GM23248 (cell line): ENCODE results near the gene ARHGAP33. TPM values are rescaled to one million over a fixed set of nuclear protein-coding genes. Genes with fewer than 3 reads are reported as not detected.

Experiments
- DNase-seq: peaks from one replicate; pipeline ENCODE4 v3.0.0-alpha.2; 2015
- H2AFZ ChIP-seq: fragments of 200-600 bp; sonication (generic); 2 replicates; pipeline ENCODE4 v1.6.1; 2016; ENCODE audit warnings: antibody characterized with exemption
- H3F3A ChIP-seq: fragments of 200-600 bp; sonication (generic); 2 replicates; pipeline ENCODE4 v1.6.1; 2016; ENCODE audit warnings: mild to moderate bottlenecking, antibody characterized with exemption, mixed run types; ENCODE audit not compliant: insufficient read depth
- H3K27ac ChIP-seq: fragments of 200-600 bp; sonication (generic); 2 replicates; pipeline ENCODE4 v1.5.1; 2016; ENCODE audit warnings: mild to moderate bottlenecking
- H3K27me3 ChIP-seq: fragments of 200-600 bp; sonication (generic); replicated peaks from 2 replicates; pipeline ENCODE4 v1.6.1; 2016; ENCODE audit warnings: mild to moderate bottlenecking; ENCODE audit not compliant: insufficient read depth
- H3K36me3 ChIP-seq: fragments of 200-600 bp; sonication (generic); 2 replicates; pipeline ENCODE4 v1.6.1; 2016; ENCODE audit warnings: low read depth, mild to moderate bottlenecking
- H3K4me1 ChIP-seq: fragments of 200-600 bp; sonication (generic); 2 replicates; pipeline ENCODE4 v1.6.1; 2016; ENCODE audit warnings: mild to moderate bottlenecking; ENCODE audit not compliant: insufficient read depth
- H3K4me2 ChIP-seq: fragments of 200-600 bp; sonication (generic); one replicate; pipeline ENCODE4 v1.6.1; 2016; ENCODE audit warnings: mild to moderate bottlenecking; ENCODE audit not compliant: unreplicated experiment
- H3K4me3 ChIP-seq: fragments of 200-600 bp; sonication (generic); 2 replicates; pipeline ENCODE4 v1.5.1; 2016; ENCODE audit warnings: mild to moderate bottlenecking
- H3K79me2 ChIP-seq: fragments of 200-600 bp; sonication (generic); 2 replicates; pipeline ENCODE4 v1.6.1; 2016; ENCODE audit warnings: mild to moderate bottlenecking; ENCODE audit not compliant: insufficient read depth
- H3K9ac ChIP-seq: fragments of 200-600 bp; sonication (generic); 2 replicates; pipeline ENCODE4 v1.6.1; 2016; ENCODE audit warnings: mild to moderate bottlenecking
- H3K9me2 ChIP-seq: fragments of 200-600 bp; sonication (generic); 2 replicates; pipeline ENCODE4 v1.6.1; 2016; ENCODE audit warnings: mixed run types, mild to moderate bottlenecking, moderate library complexity; ENCODE audit not compliant: insufficient read depth
- H3K9me3 ChIP-seq: fragments of 200-600 bp; sonication (generic); one replicate; pipeline ENCODE4 v1.6.1; 2017; ENCODE audit warnings: low read depth
- H4K20me1 ChIP-seq: fragments of 200-600 bp; sonication (generic); 2 replicates; pipeline ENCODE4 v1.6.0; 2016; ENCODE audit not compliant: insufficient read depth
- EZH2 ChIP-seq: fragments of 200-600 bp; sonication (generic); IDR thresholded peaks from 2 replicates; pipeline ENCODE4 v1.6.1; 2018; ENCODE audit warnings: antibody characterized with exemption, mild to moderate bottlenecking; ENCODE audit not compliant: insufficient read depth, poor library complexity, severe bottlenecking
- EZH2phosphoT487 ChIP-seq: fragments of 200-600 bp; sonication (generic); IDR thresholded peaks from 2 replicates; pipeline ENCODE4 v1.6.1; 2018; ENCODE audit warnings: antibody characterized with exemption, moderate library complexity, mild to moderate bottlenecking, low read depth; ENCODE audit not compliant: insufficient read depth
- WGBS, 2 experiments: methylation state at CpG; one replicate each; pipeline ENCODE4 v1.1.6; 2015 to 2017; ENCODE audit warnings: low lambda C conversion rate in 2 of 2, low coverage in 1 of 2; ENCODE audit errors: missing lambda C conversion rate in 2 of 2; 5-methylcytosine and 5-hydroxymethylcytosine counted together
- in situ Hi-C: fragments of 300-500 bp; cut with MboI; formaldehyde crosslinking; loops from 2 replicates; pipeline ENCODE4 v1.15.0; 2020
- polyA plus RNA-seq: library from polyadenylated mRNA; unstranded; fragments of >200 nt; fragmentation: Nextera tagmentation; extraction: Ambion mirVana; gene quantifications from 2 replicates; pipeline ENCODE4 v1.2.1, GENCODE V29; 2016
- total RNA-seq: library from RNA; depleted of rRNA; stranded (reverse); fragments of >200 nt; shearing (Covaris generic); gene quantifications from 2 replicates; pipeline ENCODE4 v1.2.3, GENCODE V29; 2014

Gene ARHGAP33
- total and polyA plus RNA-seq, 2 experiments from 2014 or later: 1.9 to 24.9 TPM

DNA sequence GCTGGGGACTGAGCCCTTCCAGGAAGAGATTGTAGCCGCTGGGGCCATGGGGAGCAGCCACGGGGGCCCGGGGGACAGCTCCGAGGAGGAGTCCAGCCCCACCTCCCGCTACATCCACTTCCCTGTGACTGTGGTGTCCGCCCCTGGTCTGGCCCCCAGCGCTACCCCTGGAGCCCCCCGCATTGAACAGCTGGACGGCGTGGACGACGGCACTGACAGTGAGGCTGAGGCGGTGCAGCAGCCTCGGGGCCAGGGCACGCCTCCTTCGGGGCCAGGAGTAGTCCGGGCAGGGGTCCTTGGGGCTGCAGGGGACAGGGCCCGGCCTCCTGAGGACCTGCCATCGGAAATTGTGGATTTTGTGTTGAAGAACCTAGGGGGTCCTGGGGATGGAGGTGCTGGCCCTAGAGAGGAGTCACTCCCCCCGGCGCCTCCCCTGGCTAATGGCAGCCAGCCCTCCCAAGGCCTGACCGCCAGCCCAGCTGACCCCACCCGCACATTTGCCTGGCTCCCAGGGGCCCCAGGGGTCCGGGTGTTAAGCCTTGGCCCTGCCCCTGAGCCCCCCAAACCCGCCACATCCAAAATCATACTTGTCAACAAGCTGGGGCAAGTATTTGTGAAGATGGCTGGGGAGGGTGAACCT is 42.7 kb upstream of the ARHGAP33 start:
- Histone ChIP-seq H3K36me3 (peaks cover 11% of the 10 kb centered on the region; the same call in 1 of the 2 replicates), H3K4me3 (no peak overlapping the region)
- 63 to 81% methylated on average over 5 to 25 of the region's 25 CpGs for WGBS, 2 experiments

DNA sequence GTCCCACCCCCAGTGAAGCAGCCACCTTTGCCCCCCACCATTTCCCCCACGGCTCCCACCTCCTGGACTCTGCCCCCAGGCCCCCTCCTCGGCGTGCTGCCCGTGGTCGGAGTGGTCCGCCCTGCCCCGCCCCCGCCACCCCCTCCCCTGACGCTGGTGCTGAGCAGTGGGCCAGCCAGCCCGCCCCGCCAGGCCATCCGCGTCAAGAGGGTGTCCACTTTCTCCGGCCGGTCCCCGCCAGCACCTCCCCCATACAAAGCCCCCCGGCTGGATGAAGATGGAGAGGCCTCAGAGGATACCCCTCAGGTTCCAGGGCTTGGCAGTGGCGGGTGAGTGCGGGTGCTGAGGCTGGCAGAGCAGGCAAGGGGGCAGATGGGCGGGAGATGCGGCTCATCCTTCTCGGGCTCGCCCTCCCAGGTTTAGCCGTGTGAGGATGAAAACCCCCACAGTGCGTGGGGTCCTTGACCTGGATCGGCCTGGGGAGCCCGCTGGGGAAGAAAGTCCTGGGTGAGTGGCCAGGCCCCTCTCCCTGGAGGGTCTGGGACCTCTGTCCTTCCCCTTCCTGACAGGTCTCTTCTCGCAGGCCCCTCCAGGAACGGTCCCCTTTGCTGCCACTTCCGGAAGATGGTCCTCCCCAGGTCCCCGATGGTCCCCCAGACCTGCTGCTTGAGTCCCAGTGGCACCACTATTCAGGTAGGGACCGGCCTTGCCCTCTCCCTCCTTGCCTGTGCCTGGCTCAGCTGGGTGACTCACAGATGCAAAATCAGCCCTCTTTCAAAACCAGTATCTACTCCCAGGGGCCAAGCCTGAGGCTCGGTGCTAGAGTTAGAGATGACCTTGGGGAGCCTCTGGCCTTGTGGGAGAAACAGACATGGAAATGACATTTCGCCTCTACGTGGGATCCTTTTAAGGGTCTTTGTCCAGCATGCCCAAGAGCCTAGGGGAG is 41.9 kb upstream of the ARHGAP33 start:
- H3K4me2 ChIP-seq: no peak overlapping the region
- H4K20me1 ChIP-seq: no peaks in the 10 kb centered on the region
- no peak for TF ChIP-seq EZH2
- no peak for TF ChIP-seq EZH2phosphoT487
- in situ Hi-C loops: no loop called here
- no peak overlapping the region for H2AFZ ChIP-seq
- H3F3A ChIP-seq: 0 out of 2 replicates have a peak, but pooled peaks cover 6% of the 10 kb centered on the region
- no peaks in the 10 kb centered on the region for H3K9me3 ChIP-seq
- DNase-seq: peak; percentile 24
- peaks cover 11% of the 10 kb centered on the region; the same call in 1 of the 2 replicates for H3K36me3 ChIP-seq
- no peak overlapping the region for H3K27ac ChIP-seq
- H3K27me3 ChIP-seq: no peaks in the 10 kb centered on the region
- H3K4me3 ChIP-seq: no peak overlapping the region
- 85 to 87% methylated on average over 31 to 35 of the region's 35 CpGs for WGBS, 2 experiments
- no peaks in the 10 kb centered on the region for H3K4me1 ChIP-seq
- no peaks in the 10 kb centered on the region for H3K9me2 ChIP-seq
- H3K79me2 ChIP-seq: no peaks in the 10 kb centered on the region
- no peak overlapping the region for H3K9ac ChIP-seq

More for the DNA sequence above, 42.7 kb upstream of the ARHGAP33 start:
- H3K9ac ChIP-seq: no peak overlapping the region
- H2AFZ ChIP-seq: no peak overlapping the region
- TF ChIP-seq EZH2phosphoT487 (no peak), EZH2 (no peak)
- in situ Hi-C loops: no loop called here
- no peak overlapping the region for H3K4me2 ChIP-seq
- H3K27me3 ChIP-seq: no peaks in the 10 kb centered on the region
- no peak for DNase-seq
- no peaks in the 10 kb centered on the region for H4K20me1 ChIP-seq
- H3K9me2 ChIP-seq: no peaks in the 10 kb centered on the region
- H3K4me1 ChIP-seq: no peaks in the 10 kb centered on the region
- H3K9me3 ChIP-seq: no peaks in the 10 kb centered on the region
- no peaks in the 10 kb centered on the region for H3F3A ChIP-seq
- no peak overlapping the region for H3K27ac ChIP-seq
- no peaks in the 10 kb centered on the region for H3K79me2 ChIP-seq

DNA sequence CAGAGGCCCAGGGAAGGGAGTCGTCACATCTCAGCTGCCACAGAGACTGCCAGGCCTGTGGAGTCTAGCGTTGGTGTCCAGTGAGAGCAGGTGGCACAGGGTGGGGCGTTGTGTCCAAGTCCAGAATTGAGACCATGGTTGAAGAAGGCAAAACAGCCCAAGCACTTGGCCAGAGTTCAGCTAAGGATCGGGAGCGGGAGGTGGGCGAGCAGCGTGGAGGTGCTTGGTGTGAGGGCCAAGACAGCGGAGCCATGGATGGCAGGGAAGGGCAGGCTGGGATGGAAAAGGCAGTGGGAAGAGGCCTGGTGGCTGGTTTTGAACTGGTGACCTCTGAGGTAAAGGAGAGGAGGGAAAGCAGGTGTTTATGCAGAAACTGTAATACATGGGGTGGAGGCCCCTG is 41.1 kb upstream of the ARHGAP33 start:
- no peak for TF ChIP-seq EZH2phosphoT487
- H3K79me2 ChIP-seq: no peaks in the 10 kb centered on the region
- in situ Hi-C loops: no loop called here
- H3K9me2 ChIP-seq: no peaks in the 10 kb centered on the region
- DNase-seq: no peak
- WGBS, 2 experiments: 92 to 99% methylated on average over 8 of the region's 8 CpGs
- no peak overlapping the region for H3K27ac ChIP-seq
- no peak overlapping the region for H2AFZ ChIP-seq
- H3F3A ChIP-seq: peaks cover 15% of the 10 kb centered on the region; the same call in 1 of the 2 replicates
- no peak overlapping the region for H3K4me3 ChIP-seq
- no peaks in the 10 kb centered on the region for H3K27me3 ChIP-seq
- no peaks in the 10 kb centered on the region for H4K20me1 ChIP-seq
- no peaks in the 10 kb centered on the region for H3K9me3 ChIP-seq
- H3K4me2 ChIP-seq: no peak overlapping the region
- H3K36me3 ChIP-seq: peaks cover 11% of the 10 kb centered on the region; the same call in 1 of the 2 replicates
- H3K9ac ChIP-seq: no peak overlapping the region
- no peaks in the 10 kb centered on the region for H3K4me1 ChIP-seq

DNA sequence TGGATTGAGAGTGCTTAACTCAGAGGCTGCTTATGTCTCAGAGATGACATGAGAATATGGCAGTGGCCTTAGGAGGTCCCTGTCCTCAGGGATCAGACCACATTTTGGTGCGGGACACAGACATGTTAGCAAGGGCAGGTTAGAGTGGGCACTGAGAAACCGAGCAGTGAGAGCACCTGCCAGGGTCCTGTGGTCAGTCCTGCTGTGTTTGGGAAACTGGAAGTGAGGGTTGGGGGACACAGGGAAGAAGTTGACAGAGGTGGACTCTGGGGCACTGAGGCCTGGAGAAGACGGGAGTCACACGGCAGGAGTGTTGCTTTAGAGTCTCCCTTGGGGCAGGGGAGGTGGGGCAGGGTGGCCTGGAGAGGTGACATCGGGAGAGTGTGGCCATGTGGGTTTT is 40.5 kb upstream of the ARHGAP33 start:
- no peaks in the 10 kb centered on the region for H3K27me3 ChIP-seq
- H3K27ac ChIP-seq: no peak overlapping the region
- H3K4me2 ChIP-seq: no peak overlapping the region
- DNase-seq: no peak
- TF ChIP-seq EZH2: no peak
- no peak for TF ChIP-seq EZH2phosphoT487
- 82 to 91% methylated on average over 5 of the region's 5 CpGs for WGBS, 2 experiments
- no peak overlapping the region for H3K4me3 ChIP-seq
- peaks cover 21% of the 10 kb centered on the region; the same call in 1 of the 2 replicates for H3F3A ChIP-seq
- H3K4me1 ChIP-seq: no peaks in the 10 kb centered on the region
- no peaks in the 10 kb centered on the region for H3K9me2 ChIP-seq
- no peak overlapping the region for H3K9ac ChIP-seq
- no peaks in the 10 kb centered on the region for H4K20me1 ChIP-seq
- H3K36me3 ChIP-seq: peaks cover 11% of the 10 kb centered on the region; the same call in 1 of the 2 replicates
- H3K79me2 ChIP-seq: no peaks in the 10 kb centered on the region
- in situ Hi-C loops: no loop called here
- H2AFZ ChIP-seq: no peak overlapping the region
- no peaks in the 10 kb centered on the region for H3K9me3 ChIP-seq
